T-helper 1 cell (primary cell): ENCODE measurements around the gene GEMIN5.

Experiments used
- DNase-seq, 5 donors: peaks; one replicate each; pipeline ENCODE4 v3.0.0-alpha.2; 2012 to 2020

Gene GEMIN5

DNA sequence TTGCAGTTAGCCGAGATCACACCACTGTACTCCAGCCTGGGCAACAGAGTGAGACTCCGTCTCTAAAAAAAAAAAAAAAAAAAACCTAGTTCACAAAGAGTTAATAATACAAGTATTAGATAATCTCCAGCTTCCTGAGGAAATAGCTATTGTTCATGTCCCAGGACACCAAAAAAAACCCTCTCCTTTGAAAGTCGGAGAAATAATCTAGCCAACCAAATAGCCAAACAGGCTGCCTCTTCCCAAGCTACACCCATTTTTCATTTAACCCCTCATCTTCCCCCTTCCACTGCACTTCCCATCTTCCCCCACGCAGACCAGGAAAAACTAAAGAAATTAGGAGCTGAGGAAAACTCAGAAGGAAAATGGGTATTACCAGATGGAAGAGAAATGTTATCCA is 56.0 kb downstream of the GEMIN5 start:
- no peak for DNase-seq

DNA sequence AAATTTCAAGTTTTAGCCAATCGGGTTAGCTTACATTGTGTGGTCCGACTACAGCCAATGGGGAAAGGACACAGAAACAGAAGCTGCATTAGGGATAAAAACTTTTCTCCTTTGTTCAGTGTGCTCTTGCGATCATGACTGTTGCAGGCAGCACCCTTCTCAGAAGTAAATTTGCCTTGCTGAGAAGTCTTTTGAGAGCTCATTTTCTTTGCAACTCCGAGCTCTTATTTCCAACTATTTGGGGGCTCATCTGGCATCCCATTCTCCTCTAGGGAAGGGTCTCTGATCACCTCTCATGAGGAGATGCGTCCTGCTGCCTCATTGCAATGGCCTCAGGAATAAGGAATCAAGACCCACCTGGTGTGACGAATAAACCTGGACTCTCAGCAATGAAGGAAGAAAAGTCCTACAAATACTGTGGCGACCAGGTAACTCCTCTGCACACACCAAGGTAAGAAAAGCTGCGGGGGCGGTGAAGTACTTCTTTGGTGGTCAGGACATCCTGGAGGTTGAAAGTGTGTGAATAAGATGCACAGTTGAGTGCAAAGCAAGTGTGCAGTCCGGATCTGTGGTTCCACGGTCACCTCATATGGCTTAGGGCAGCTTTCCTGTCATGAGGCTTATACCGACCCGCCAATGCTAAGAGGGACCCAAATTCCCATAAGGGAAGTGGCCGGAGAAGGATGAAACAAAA is 59.2 kb downstream of the GEMIN5 start:
- DNase-seq: no peak

DNA sequence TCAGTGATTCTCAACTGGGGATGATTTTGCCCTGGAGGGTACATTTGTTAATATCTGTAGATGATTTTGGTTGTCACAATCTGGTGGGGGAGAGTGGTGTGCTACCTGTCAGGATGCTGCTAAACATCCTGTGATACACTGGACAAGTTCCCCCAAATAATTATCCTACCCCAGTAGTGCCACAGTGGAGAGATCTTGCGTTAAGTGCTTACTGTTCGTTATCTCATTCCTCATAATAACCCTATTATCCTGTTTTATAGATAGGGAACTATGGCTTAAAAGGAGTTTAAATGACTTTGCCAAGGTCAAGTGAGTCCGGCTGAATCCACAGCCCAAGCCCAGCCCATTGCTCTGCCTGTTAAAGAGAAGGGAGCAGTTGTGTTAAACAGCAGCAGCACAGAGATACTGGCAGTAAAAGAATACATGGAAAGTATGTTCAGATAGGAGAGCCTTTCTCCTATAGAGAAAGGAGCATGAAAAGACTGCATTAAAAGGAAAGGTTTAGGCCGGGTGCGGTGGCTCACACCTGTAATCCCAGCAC is 64.2 kb downstream of the GEMIN5 start:
- no peak for DNase-seq

DNA sequence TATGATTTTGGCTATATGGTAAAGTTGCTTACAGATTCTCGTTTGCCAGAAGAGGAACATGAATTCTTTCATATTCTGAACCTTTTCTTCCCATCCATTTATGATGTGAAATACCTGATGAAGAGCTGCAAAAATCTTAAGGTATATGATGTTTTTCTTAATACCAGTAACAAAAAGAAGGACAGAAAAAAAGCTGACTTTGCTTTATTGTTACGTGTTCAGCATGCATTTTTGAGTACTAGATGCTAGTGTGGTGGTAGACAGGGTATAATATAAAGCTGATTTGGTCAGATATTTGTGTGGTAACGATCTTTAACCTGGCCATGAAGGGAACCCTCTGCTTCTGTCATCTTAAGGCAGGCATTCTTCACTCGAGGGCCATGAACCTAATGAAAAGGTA is 66.3 kb downstream of the GEMIN5 start:
- DNase-seq: no peak

DNA sequence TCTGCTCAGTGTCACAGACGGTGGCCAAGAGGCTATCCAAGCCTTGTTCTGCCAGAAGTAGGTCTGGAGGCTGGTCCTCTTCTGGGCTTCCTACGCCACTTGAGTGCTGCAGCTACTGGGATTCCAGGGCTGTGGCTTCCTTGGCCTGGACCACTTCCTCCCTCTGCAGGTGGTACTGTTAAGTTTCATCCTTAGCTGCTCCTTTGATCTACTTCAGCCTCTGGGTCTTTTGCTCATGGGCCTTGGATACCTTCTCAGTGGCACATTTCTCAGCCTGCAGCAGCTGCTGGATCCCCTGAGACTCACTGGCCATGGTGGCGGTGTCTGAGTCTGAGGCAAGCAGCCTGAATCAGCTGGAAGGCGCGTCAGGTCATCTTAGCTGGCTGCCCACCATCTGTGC is 69.3 kb downstream of the GEMIN5 start:
- DNase-seq: no peak

DNA sequence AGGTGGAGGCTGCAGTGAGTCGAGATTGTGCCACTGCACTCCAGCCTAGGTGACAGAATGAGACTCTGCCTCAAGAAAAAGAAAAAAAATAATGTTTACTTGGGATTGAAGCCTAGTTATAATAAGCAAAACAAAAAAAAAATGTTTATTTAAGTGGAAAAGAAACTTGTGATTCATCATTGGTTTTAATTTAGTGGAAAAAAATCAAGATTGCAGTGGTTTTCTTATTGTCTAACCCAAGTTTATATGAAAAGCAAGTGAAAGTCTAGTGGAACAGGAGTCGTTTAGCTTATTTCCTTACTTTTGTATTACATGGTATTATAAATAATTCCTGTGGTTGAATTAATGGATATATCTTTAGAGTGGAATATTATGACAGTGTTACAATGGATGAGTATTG is 71.2 kb downstream of the GEMIN5 start:
- DNase-seq: no peak

DNA sequence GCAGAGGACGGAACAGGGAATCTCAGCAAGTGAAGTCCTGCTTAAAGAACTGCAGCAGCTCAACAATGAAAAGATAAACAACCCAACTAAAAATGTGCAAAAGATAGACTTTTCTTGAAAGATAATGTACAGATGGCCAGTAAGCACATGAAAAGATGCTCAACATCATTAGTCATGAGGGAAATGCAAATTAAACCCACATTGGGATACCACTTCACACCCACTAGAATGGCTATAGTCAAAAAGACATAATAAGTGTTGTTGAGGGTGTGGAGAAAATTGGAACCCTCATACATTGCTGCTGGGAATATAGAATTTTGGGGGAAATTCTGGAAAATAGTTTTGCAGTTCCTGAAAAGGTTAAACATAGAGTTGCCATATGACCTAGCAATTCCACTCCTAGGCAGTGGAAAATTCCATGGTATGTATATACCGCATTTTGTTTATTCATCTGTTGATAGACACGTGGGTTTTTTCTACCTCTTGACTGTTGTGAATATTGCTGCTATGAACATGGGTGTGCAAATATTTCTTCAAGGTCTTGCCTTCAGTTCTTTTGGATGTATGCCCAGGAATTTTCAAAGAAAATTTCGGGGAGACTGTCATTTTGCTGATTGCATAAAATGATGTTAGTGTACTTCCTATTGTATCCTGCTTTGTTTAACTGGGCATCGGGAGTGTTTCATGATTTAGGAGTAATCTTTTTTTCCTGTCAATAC is 72.4 kb downstream of the GEMIN5 start:
- DNase-seq: no peak

DNA sequence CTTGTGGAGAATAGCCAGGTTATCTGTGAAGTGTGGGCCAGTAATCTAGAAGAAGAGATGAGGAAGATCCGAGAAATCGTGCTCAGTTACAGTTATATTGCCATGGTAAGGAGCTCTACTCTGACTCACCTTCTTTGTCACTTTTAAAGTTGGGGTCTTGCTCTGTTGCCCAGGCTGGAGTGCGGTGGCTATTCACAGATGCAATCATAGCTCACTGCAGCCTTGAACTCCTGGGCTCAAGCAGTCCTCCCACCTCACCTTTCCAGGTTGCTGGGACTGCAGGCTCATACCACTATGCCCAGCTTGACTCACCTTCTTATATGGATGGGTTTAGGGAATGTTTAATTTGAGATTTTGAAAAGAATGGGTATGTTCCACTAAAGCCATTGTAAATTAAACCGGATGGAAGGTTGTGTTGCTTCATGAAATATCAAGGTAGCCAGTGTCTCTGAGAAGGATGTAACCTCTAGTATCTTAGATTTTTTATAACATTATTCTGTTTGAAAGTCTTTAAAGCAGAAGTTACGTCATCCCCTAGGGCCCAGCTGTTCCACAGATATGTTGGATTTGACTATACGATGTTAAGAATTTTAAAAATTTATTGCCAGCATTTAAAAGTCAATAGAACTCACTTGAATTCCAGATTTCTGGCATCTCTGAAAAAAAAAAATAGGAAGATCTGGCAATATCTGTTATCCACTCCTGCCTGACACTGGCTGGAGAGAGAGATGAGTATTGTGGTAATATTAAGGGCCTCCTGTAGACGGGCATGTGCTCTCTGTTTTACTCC is 74.5 kb downstream of the GEMIN5 start:
- DNase-seq: no peak

DNA sequence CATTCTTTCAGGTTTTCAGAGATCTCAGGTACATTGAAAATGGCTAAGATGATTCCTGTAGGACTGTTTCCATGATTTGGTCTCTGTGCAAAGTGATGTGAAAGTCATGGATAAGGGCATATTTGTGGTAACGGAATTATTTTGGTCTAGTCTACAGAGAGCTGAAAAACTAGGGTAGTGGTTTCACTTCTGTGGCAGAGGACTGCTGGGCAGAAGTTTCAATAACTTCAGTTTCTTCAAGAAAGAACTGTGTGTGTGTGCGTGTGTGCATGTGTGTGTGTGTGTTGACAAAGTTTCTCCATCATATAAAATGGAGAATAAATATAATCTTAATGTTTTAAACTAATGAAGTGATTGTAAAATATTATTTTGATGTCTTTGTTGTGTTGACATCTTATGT is 75.2 kb downstream of the GEMIN5 start:
- DNase-seq: no peak

DNA sequence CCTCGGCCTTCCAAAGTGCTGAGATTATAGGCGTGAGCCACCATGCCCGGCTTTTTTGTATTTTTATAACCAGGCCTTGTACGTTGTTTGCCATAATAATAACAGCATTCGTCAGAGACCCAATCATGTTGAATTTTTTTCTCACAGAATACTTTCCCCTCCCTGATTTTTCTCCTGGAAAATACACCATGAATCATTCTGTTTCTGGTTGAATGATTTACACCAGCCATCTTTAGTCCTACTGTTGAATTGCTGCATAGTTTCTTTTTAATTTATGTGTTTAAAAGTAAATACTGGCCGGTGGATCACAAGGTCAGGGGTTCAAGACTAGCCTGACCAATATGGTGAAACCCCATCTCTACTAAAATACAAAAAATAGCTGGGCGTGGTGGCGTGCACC is 76.1 kb downstream of the GEMIN5 start:
- no peak for DNase-seq

DNA sequence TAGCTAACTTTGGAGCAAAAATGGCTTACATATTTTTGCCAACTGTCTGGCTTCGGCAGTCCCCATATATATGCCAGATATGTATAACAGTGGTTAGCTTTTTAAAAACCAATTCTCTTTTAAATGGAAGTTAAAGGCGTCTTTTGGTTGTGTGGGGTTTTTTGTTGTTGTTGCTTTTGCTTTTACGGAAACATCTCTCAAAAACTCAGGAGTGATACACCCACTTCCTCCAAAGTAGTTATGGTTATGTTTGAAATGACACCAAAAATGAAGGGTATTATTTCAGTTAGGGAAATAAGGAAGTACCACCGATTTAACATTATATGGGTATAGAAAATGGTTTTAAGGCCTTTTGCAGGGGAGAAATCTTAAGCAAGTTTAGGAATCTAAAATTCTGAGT is 77.2 kb downstream of the GEMIN5 start:
- peak in 1 of 5 donors; percentile 6 for DNase-seq

DNA sequence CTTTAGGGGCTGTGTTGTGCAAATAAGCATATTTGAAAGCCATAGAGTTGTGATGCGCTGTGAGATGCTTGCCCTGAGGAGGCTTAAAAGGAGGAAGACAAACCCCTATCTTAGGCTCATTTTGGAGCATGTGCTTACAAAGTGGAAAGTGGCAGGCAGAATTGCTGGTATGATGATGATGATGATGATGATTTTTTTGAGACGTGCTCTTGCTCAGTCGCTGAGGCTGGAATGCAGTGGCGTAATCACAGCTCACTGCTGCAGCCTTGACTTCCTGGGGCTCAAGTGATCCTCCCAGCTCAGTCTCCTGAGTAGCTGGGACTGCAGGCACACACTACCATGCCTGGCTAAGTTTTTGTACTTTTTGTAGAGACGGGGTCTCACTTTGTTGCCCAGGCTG is 77.9 kb downstream of the GEMIN5 start:
- DNase-seq: peak in 1 of 5 donors; percentile 20

DNA sequence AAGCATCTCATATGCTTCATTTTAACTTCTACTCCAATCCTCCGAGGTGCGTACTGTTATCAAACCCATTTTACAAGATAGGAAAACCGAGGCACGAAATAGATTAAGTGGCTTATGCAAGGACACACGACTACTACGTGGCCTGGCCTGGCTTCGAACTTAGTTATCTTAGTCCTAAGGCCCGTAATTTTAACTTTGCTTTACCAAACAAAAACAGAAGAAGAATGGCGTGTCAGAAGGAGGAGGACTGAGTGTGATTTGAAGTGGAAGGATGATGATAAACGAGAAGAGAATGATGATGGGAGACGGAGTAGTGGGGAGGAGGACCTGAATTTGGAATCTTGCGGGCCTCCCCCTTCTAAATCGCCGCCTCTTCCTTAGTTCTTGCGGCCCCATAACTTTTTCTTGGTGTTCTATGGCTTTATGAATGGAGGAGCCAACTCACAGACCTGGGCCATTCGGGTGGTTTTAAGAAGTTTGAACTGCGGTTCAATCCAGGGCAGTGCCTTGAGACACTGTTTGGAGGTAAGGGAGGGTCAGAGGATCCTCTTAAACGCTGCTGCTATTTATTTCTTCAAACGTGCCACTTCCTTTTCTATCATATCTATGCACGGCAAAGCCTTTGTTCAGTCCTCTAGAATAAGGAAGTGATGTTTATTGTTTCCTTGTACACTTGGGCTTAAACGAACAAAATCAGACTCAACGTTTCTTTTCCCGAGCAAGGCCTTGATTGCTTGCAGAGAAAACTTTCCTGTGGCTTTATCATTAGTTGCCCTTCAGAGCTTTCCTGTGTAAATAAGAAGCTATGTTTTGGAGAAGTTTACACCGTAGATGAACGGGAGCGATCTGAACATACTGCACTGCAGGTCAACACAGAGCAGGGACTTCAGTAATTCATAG is 78.8 kb downstream of the GEMIN5 start:
- DNase-seq: peak in 2 of 5 donors; percentile 6 to 29

DNA sequence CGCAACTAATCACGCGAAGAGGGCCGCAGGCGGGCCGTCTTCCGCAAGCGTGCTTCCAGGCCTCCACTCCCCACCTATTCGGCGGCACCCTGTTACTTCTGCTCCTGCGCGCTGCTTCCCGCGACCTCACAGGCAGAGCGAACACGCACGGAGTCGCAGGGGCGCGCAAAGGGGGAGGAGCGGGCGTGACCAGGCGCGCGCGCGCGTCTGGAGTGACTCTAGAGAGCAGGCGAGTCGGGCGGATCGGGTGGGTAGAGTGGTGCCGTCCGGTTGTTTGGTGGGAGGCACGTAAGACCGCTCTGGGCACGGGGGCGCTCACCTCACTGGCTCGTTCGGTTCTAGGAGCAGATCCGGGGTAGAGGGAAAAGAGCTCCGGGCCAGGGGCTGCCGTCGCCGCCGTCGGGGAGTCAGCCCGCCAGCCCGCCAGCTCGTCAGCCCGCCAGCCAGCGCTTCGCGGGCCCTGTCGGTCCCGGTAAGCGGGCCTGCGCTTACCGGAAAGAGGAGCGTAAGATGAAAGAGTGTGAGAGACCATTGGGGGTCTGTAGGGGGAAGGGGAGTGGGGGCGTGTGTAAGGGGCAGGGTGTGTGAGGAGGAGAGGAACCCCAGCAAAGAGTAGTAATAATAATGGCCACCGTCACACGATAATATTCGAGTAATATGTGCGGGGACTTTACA is 79.6 kb downstream of the GEMIN5 start, which contains the start of gene CNOT8:
TSS of gene CNOT8 (plus strand) at position 331 of the 675 bp plus-strand sequence. CDS start 4,652 bp downstream, outside the sequence.
- DNase-seq: peak; percentile 91 to 98 (median 95)

DNA sequence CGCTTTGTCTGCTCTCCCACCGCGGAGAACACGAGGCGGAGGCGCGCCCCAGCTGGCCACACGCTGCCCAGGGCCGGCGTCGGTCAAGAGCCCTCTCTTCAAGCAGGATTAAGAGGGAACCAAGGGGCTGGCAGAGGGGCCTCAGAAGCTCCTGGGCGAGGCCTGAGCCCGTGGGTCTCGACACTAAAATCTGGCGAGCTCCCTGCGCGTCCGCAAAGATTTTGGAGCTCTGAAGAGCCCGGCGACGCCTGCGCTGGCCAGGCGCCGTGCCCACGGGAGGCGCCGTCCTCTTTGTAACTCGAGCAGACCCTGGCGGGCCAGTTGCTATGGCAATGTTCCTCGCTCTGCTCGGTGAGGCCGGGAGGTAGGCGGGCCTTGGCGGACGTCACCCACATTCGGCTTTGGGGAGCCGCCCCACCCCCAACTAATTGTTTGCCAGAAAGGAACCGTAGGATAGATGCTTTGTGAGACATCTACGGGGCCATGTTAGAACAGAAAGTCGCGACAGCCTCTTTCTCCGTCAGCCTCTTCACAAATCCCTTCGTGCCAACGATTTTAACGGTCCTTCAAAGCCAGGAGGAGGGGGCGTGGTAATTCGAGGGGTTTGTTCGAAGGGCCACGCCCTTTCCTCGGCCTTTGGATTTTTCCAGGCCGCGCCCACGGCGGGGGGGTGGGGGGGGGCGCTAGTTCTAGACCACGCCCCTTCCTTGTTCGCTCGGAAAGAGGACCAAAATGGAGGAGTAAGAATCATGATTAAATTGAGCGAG is 80.3 kb downstream of the GEMIN5 start:
- peak; percentile 79 to 88 (median 84) for DNase-seq

DNA sequence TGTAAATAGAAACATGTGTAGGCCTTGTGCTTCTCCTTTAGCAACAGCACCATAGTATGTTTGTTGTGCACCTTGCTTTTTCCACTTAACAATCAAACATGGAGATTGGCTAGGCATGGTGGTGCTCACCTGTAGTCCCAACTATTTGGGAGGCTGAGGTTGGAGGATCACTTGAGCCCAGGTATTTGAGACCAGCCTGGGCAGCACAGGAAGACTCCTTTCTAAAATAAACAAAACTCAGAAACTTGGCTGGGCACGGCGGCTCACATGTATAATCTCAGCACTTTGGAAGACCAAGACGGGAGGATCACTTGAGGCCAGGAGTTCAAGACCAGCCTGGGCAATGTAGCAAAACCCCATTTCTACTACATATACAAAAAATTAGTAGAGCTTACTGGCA is 86.7 kb downstream of the GEMIN5 start:
- no peak for DNase-seq

DNA sequence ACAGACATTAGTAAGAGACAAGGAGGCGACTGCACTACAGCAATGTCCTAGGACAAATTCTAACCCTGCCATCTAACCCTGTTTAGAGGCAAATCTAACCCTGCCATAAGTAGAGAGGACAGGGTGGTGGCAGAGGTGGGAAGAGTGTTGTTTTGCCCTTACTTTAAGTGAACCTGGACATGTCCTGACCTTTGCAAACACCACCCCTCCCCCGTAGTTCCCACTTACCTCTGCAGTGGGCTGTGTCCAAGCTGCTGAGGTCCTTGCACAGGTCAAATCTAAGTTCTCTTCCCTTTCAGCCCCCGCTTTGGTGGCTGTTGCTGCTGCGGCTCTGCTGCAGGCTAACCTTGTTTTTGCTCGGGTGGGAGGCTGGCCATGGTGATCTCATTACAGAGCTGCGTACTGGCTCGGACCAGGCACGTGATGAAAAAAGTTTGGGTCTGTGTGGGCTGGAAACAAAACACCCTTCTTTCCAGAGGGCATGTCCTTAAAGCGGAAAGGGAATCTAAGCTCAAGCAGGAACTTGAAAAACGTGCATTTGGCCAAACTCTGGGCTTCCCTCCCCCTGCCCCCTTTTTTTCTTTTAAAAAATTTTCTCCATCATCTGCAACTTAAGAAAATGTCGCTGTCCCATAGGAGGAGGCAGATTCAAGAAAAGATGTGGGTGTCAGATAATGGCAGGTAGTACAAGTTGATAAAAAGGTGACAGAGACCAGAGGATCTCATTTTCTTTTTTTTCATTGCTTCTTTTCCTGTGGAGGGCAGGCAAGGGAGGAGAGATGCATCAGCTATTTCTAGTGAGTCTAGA is 87.6 kb downstream of the GEMIN5 start, which contains the start of gene FAXDC2:
TSS of gene FAXDC2 (minus strand) at position 349 of the 808 bp plus-strand sequence. CDS start 12,425 bp downstream, outside the sequence.
- no peak for DNase-seq

DNA sequence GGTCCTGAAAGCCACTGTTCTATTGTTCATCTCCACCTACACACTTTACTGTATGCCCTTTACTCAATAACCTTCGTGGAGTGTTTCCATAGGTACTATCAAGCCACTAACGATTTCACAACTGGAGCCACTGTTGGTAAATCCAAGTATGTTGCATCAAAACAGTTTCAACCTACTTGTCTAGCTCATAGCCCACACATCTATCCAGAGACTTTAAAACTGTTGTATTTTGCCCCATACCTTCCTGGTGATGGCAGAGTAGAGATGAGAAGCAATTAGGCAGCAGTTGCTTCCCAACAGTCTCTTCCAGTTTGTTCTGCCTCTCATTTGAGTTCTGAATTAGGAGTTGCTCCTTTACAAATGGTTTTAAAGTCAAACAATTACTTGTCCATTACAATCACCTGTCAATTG is 88.2 kb downstream of the GEMIN5 start:
- no peak for DNase-seq

DNA sequence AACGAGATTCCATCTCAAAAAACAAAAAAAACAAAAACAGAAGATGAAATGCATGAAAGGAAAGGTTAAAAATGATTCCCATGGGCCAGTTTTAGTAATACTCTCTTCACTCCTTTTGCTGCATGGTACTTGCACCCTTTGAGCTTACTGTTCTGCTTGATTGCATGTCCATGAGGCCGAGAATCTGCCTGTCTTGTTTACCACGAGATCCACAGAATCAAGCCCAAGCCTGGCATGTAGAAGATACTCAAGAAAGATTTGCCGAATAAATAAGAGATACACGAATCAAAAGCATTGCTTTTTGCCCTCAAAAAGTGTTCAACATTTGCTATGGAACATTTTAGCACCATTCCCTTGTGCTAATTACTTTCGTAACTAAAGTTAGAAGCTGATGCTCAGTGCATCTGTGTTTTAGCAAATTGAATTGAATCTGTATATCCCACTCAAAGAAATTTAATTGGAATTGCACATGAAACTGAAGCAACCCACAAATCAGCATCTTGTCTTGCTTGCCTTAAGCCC is 88.7 kb downstream of the GEMIN5 start:
- DNase-seq: no peak
